Measurements from ENCODE around the gene OLFML2B. TPM values are rescaled to one million over a fixed set of nuclear protein-coding genes. Genes with fewer than 3 reads are reported as not detected.

The OLFML2B gene
- total and polyA plus RNA-seq, 2 donors = 4.3 to 5.4 TPM

GRCh38 chr1:161983725-161984124 lies 39.9 kb downstream of the OLFML2B start:
- no peak for DNase-seq (ENCODE audit: low read depth in 6 of 9, low spot score in 9 of 9)
- H3K27ac ChIP-seq (ENCODE audit: low read depth in 1 of 2, low read length in 1 of 2) = no peak overlapping the region

DNA sequence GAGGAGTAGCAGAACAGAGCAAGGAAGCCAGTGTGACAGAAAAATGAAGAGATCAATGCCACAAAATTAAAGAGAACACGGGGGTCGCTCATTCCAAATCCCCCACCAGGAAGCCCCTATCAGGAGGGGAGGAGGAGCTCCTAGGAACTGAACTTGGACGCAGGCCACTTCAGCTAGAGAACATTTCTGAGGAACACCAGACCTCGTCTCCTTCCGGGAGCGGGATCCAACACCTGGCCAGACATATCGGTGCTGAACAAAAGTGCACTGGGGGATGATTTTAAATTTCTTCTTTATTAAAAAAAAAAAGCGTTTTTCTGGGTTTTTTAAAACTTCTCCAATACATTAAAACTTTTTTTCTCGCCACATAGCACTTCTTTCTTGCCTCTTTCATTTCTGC lies 40.8 kb downstream of the OLFML2B start:
- no peak for DNase-seq (ENCODE audit: low read depth in 6 of 9, low spot score in 9 of 9)
- WGBS = 94% methylated on average over 9 of the region's 9 CpGs
- Histone ChIP-seq H3K4me1 (ENCODE audit: control insufficient read depth in 2 of 2, insufficient read depth in 2 of 2, low read length in 2 of 2) (peaks cover 0 to 6% of the 10 kb centered on the region in 2 donors), H3K27me3 (ENCODE audit: control insufficient read depth in 2 of 2, insufficient read depth in 1 of 2, low read length in 1 of 2) (no peaks in the 10 kb centered on the region), H3K36me3 (ENCODE audit: control insufficient read depth in 2 of 2, insufficient read depth in 2 of 2, low read length in 1 of 2) (no peaks in the 10 kb centered on the region), H3K4me3 (ENCODE audit: low read length in 2 of 2) (no peak overlapping the region), H3K9me3 (ENCODE audit: control insufficient read depth in 2 of 2, insufficient read depth in 1 of 2, low read length in 1 of 2) (peaks cover 0 to 6% of the 10 kb centered on the region in 2 donors), H3K27ac (ENCODE audit: low read depth in 1 of 2, low read length in 1 of 2) (no peak overlapping the region)

More at GRCh38 chr1:161983725-161984124, 39.9 kb downstream of the OLFML2B start:
- Histone ChIP-seq H3K4me3 (ENCODE audit: low read length in 2 of 2) (no peak overlapping the region), H3K27me3 (ENCODE audit: control insufficient read depth in 2 of 2, insufficient read depth in 1 of 2, low read length in 1 of 2) (no peaks in the 10 kb centered on the region), H3K4me1 (ENCODE audit: control insufficient read depth in 2 of 2, insufficient read depth in 2 of 2, low read length in 2 of 2) (peaks cover 0 to 6% of the 10 kb centered on the region in 2 donors), H3K36me3 (ENCODE audit: control insufficient read depth in 2 of 2, insufficient read depth in 2 of 2, low read length in 1 of 2) (no peaks in the 10 kb centered on the region), H3K9me3 (ENCODE audit: control insufficient read depth in 2 of 2, insufficient read depth in 1 of 2, low read length in 1 of 2) (no peaks in the 10 kb centered on the region)
- 98% methylated on average over 22 of the region's 22 CpGs for WGBS

- 68% methylated on average over 5 of the region's 5 CpGs for WGBS
- Histone ChIP-seq H3K9me3 (ENCODE audit: control insufficient read depth in 2 of 2, insufficient read depth in 1 of 2, low read length in 1 of 2) (peaks cover 0 to 6% of the 10 kb centered on the region in 2 donors), H3K27ac (ENCODE audit: low read depth in 1 of 2, low read length in 1 of 2) (no peak overlapping the region), H3K4me1 (ENCODE audit: control insufficient read depth in 2 of 2, insufficient read depth in 2 of 2, low read length in 2 of 2) (peaks cover 0 to 6% of the 10 kb centered on the region in 2 donors), H3K4me3 (ENCODE audit: low read length in 2 of 2) (no peak overlapping the region), H3K36me3 (ENCODE audit: control insufficient read depth in 2 of 2, insufficient read depth in 2 of 2, low read length in 1 of 2) (no peaks in the 10 kb centered on the region), H3K27me3 (ENCODE audit: control insufficient read depth in 2 of 2, insufficient read depth in 1 of 2, low read length in 1 of 2) (no peaks in the 10 kb centered on the region)
- DNase-seq (ENCODE audit: low read depth in 6 of 9, low spot score in 9 of 9) = no peak
Observed at GRCh38 chr1:161982507-161982895, 41.2 kb downstream of the OLFML2B start.

DNA sequence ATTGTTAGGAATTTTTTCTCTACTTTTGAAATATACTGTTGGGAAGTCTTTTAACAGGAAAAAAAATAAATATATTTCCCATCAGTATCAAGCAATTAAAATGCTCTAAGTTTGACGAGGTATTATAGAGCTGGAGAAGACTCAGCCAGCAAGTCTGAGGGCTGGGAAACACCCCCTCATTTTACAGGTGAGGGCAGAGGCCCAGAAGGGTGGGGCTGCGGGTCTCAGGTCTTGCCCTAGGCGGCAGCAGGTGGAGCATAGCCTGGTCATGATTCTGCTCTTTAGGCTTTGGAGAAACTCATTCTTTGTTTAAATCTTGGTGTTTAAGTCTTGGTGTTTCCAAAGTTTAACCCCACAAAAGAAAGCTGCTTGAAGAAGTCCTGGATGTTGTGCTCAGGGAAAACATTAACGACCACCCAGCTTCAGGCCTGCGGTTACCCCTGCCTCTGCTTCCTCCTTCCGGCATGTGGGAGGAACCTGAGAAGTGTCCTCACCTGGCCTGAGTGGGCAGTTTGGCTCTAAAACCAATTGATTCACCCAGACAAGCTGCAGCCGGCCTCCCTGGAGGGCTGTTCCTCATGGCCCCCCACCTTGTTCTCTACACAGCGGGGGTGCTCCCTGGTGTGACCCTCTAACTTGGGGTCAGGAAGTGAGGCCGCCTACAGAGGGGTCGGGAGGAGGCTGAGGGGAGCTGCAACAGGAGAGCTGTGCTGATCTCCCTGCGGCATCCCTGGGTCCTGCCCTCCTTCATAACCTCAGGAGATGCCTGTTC lies 41.7 kb downstream of the OLFML2B start:
- peaks cover 0 to 6% of the 10 kb centered on the region in 2 donors for H3K9me3 ChIP-seq (ENCODE audit: control insufficient read depth in 2 of 2, insufficient read depth in 1 of 2, low read length in 1 of 2)
- DNase-seq (ENCODE audit: low read depth in 6 of 9, low spot score in 9 of 9) = no peak
- H3K27me3 ChIP-seq (ENCODE audit: control insufficient read depth in 2 of 2, insufficient read depth in 1 of 2, low read length in 1 of 2) = no peaks in the 10 kb centered on the region
- H3K4me3 ChIP-seq (ENCODE audit: low read length in 2 of 2) = no peak overlapping the region
- H3K27ac ChIP-seq (ENCODE audit: low read depth in 1 of 2, low read length in 1 of 2) = no peak overlapping the region
- WGBS = 88% methylated on average over 11 of the region's 11 CpGs
- H3K4me1 ChIP-seq (ENCODE audit: control insufficient read depth in 2 of 2, insufficient read depth in 2 of 2, low read length in 2 of 2) = peaks cover 0 to 6% of the 10 kb centered on the region in 2 donors
- no peaks in the 10 kb centered on the region for H3K36me3 ChIP-seq (ENCODE audit: control insufficient read depth in 2 of 2, insufficient read depth in 2 of 2, low read length in 1 of 2)

- no peaks in the 10 kb centered on the region for H3K27me3 ChIP-seq (ENCODE audit: control insufficient read depth in 2 of 2, insufficient read depth in 1 of 2, low read length in 1 of 2)
- no peak overlapping the region for H3K27ac ChIP-seq (ENCODE audit: low read depth in 1 of 2, low read length in 1 of 2)
- H3K4me3 ChIP-seq (ENCODE audit: low read length in 2 of 2) = no peak overlapping the region
- peaks cover 0 to 6% of the 10 kb centered on the region in 2 donors for H3K9me3 ChIP-seq (ENCODE audit: control insufficient read depth in 2 of 2, insufficient read depth in 1 of 2, low read length in 1 of 2)
- H3K4me1 ChIP-seq (ENCODE audit: control insufficient read depth in 2 of 2, insufficient read depth in 2 of 2, low read length in 2 of 2) = peaks cover 0 to 6% of the 10 kb centered on the region in 2 donors
- peak in 1 of 9 donors; percentile 14 for DNase-seq (ENCODE audit: low read depth in 6 of 9, low spot score in 9 of 9)
- WGBS = 22% methylated on average over 8 of the region's 8 CpGs
- H3K36me3 ChIP-seq (ENCODE audit: control insufficient read depth in 2 of 2, insufficient read depth in 2 of 2, low read length in 1 of 2) = no peaks in the 10 kb centered on the region
Observed at GRCh38 chr1:161981126-161981525, 42.5 kb downstream of the OLFML2B start.

DNA sequence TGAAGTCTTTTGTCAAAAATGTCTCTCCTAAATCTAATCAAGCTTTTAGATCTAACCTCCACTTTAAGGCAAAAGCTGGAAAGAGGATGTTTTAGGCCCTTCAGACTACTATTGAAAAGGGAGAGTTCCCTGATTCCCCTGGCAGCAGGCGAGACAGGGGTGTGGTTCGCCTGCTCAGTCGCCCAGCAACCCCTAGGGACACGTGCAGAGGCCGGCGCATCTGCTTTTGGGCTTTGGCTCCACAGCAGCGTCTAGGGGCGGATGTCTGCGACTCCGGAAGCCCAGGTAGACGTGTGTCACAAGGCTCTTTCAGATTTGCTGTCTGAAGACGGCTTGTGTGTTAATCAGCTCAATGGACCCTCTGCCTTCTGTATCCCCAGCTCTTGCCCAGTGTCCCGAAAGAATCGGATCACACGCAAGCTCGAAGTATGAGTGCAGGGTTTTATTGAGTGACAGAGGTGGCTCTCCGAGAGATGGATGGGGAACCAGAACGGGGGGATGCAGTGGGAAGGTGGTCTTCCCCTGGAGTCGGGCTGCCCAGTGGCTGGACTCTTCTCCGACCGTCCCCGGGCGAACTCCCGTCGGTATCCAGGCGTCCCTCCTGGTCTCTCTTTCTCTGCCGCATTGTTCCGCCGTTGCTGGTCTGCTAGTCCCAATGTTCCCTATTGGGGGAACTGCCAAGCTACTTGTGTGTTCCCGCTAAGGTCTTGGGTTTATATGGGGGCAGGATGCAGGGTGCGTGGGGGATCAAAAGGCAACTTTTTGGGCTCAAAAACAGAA lies 45.5 kb downstream of the OLFML2B start:
- 98% methylated on average over 31 of the region's 31 CpGs for WGBS
- Histone ChIP-seq H3K4me3 (ENCODE audit: low read length in 2 of 2) (no peak overlapping the region), H3K4me1 (ENCODE audit: control insufficient read depth in 2 of 2, insufficient read depth in 2 of 2, low read length in 2 of 2) (peaks cover 0 to 6% of the 10 kb centered on the region in 2 donors), H3K36me3 (ENCODE audit: control insufficient read depth in 2 of 2, insufficient read depth in 2 of 2, low read length in 1 of 2) (no peaks in the 10 kb centered on the region), H3K27ac (ENCODE audit: low read depth in 1 of 2, low read length in 1 of 2) (no peak overlapping the region), H3K9me3 (ENCODE audit: control insufficient read depth in 2 of 2, insufficient read depth in 1 of 2, low read length in 1 of 2) (peaks cover 0 to 6% of the 10 kb centered on the region in 2 donors), H3K27me3 (ENCODE audit: control insufficient read depth in 2 of 2, insufficient read depth in 1 of 2, low read length in 1 of 2) (no peaks in the 10 kb centered on the region)
- DNase-seq (ENCODE audit: low read depth in 6 of 9, low spot score in 9 of 9) = no peak

- H3K27ac ChIP-seq (ENCODE audit: low read depth in 1 of 2, low read length in 1 of 2) = no peak overlapping the region
- no peaks in the 10 kb centered on the region for H3K36me3 ChIP-seq (ENCODE audit: control insufficient read depth in 2 of 2, insufficient read depth in 2 of 2, low read length in 1 of 2)
- peaks cover 0 to 4% of the 10 kb centered on the region in 2 donors for H3K4me1 ChIP-seq (ENCODE audit: control insufficient read depth in 2 of 2, insufficient read depth in 2 of 2, low read length in 2 of 2)
- no peaks in the 10 kb centered on the region for H3K27me3 ChIP-seq (ENCODE audit: control insufficient read depth in 2 of 2, insufficient read depth in 1 of 2, low read length in 1 of 2)
- no peak for DNase-seq (ENCODE audit: low read depth in 6 of 9, low spot score in 9 of 9)
- 86% methylated on average over 9 of the region's 9 CpGs for WGBS
- no peak overlapping the region for H3K4me3 ChIP-seq (ENCODE audit: low read length in 2 of 2)
- H3K9me3 ChIP-seq (ENCODE audit: control insufficient read depth in 2 of 2, insufficient read depth in 1 of 2, low read length in 1 of 2) = peaks cover 0 to 6% of the 10 kb centered on the region in 2 donors
Observed at GRCh38 chr1:161973924-161974845, 49.5 kb downstream of the OLFML2B start.

GRCh38 chr1:161972828-161973227 lies 50.8 kb downstream of the OLFML2B start:
- WGBS = 95% methylated on average over 9 of the region's 9 CpGs

More at GRCh38 chr1:161972828-161973227, 50.8 kb downstream of the OLFML2B start:
- Histone ChIP-seq H3K4me1 (ENCODE audit: control insufficient read depth in 2 of 2, insufficient read depth in 2 of 2, low read length in 2 of 2) (peaks cover 0 to 4% of the 10 kb centered on the region in 2 donors), H3K4me3 (ENCODE audit: low read length in 2 of 2) (no peak overlapping the region), H3K9me3 (ENCODE audit: control insufficient read depth in 2 of 2, insufficient read depth in 1 of 2, low read length in 1 of 2) (no peaks in the 10 kb centered on the region), H3K36me3 (ENCODE audit: control insufficient read depth in 2 of 2, insufficient read depth in 2 of 2, low read length in 1 of 2) (no peaks in the 10 kb centered on the region), H3K27me3 (ENCODE audit: control insufficient read depth in 2 of 2, insufficient read depth in 1 of 2, low read length in 1 of 2) (no peaks in the 10 kb centered on the region), H3K27ac (ENCODE audit: low read depth in 1 of 2, low read length in 1 of 2) (no peak overlapping the region)
- DNase-seq (ENCODE audit: low read depth in 6 of 9, low spot score in 9 of 9) = no peak
